Kidney epithelial cell (primary cell): Measurements from ENCODE around the gene ARHGEF3. TPM values are rescaled to one million over a fixed set of nuclear protein-coding genes. Genes with fewer than 3 reads are reported as not detected.

Experiments
- DNase-seq: peaks from one replicate; pipeline ENCODE4 v3.0.0-alpha.2; 2010; ENCODE audit warnings: low read depth
- H3K27me3 ChIP-seq: 2 replicates; pipeline ENCODE4 v1.6.0; 2011; ENCODE audit warnings: low read length; ENCODE audit not compliant: control insufficient read depth, insufficient read depth
- H3K36me3 ChIP-seq: 2 replicates; pipeline ENCODE4 v1.5.1; 2011; ENCODE audit warnings: low read length; ENCODE audit not compliant: control insufficient read depth, insufficient read depth
- H3K4me3 ChIP-seq: 2 replicates; pipeline ENCODE4 v1.5.1; 2011; ENCODE audit warnings: low read depth, mild to moderate bottlenecking, control low read depth, low read length
- CTCF ChIP-seq: IDR thresholded peaks from 2 replicates; pipeline ENCODE4 v1.5.1; 2011; ENCODE audit warnings: mild to moderate bottlenecking, moderate library complexity, low read length, control low read depth, inconsistent platforms; ENCODE audit not compliant: insufficient read depth, poor library complexity, severe bottlenecking
- total RNA-seq: library from RNA; depleted of rRNA; stranded (reverse); fragments of >200 nt; gene quantifications from 2 replicates; pipeline ENCODE4 v1.2.3, GENCODE V29; 2015

Gene ARHGEF3
- total RNA-seq, 1 donor from 2014 or later, result 12.4 TPM

GRCh38 chr3:56689303-56689702 lies 112.4 kb downstream of the ARHGEF3 start:
- no peak for TF ChIP-seq CTCF
- H3K4me3 ChIP-seq, result no peak overlapping the region
- no peaks in the 10 kb centered on the region for H3K36me3 ChIP-seq
- DNase-seq, result no peak
- H3K27me3 ChIP-seq, result no peaks in the 10 kb centered on the region

- no peak for TF ChIP-seq CTCF
- H3K36me3 ChIP-seq, result no peaks in the 10 kb centered on the region
- H3K4me3 ChIP-seq, result no peak overlapping the region
- no peak for DNase-seq
- H3K27me3 ChIP-seq, result no peaks in the 10 kb centered on the region
Measured at GRCh38 chr3:56688191-56688590, 113.6 kb downstream of the ARHGEF3 start.

GRCh38 chr3:56684029-56684428 lies 117.7 kb downstream of the ARHGEF3 start:
- Histone ChIP-seq H3K36me3 (no peaks in the 10 kb centered on the region), H3K4me3 (no peak overlapping the region), H3K27me3 (no peaks in the 10 kb centered on the region)
- no peak for DNase-seq
- no peak for TF ChIP-seq CTCF

GRCh38 chr3:56683122-56683817 lies 118.5 kb downstream of the ARHGEF3 start, which contains the start of gene TASOR:
Gene TASOR (minus strand): TSS chr3:56683265. CDS start chr3:56683006, 259 bp downstream.
- Histone ChIP-seq H3K36me3 (no peaks in the 10 kb centered on the region), H3K27me3 (no peaks in the 10 kb centered on the region), H3K4me3 (peak within 1 kb of the TSS; percentile 90)
- no peak for TF ChIP-seq CTCF
- no peak for DNase-seq

- no peak for TF ChIP-seq CTCF
- no peak for DNase-seq
- Histone ChIP-seq H3K36me3 (no peaks in the 10 kb centered on the region), H3K27me3 (no peaks in the 10 kb centered on the region), H3K4me3 (peak overlapping the region; percentile 90)
Measured at GRCh38 chr3:56682462-56683121, 119.2 kb downstream of the ARHGEF3 start.

GRCh38 chr3:56681984-56682461 lies 119.7 kb downstream of the ARHGEF3 start:
- TF ChIP-seq CTCF, result no peak
- H3K36me3 ChIP-seq, result no peaks in the 10 kb centered on the region

More at GRCh38 chr3:56681984-56682461, 119.7 kb downstream of the ARHGEF3 start:
- DNase-seq, result no peak
- H3K4me3 ChIP-seq, result peak overlapping the region; percentile 90
- no peaks in the 10 kb centered on the region for H3K27me3 ChIP-seq
